Measurements from ENCODE around the gene PCDHGA7. TPM values are rescaled to one million over a fixed set of nuclear protein-coding genes. Genes with fewer than 3 reads are reported as not detected.

PCDHGA7 gene
- total RNA-seq, 1 experiment from 2014 or later: 0.83 TPM

- H3T11ph ChIP-seq (ENCODE audit: low read length): no peak overlapping the region
- no peak overlapping the region for H3K56ac ChIP-seq (ENCODE audit: insufficient read length, low read depth, low read length)
- H2BK120ac ChIP-seq (ENCODE audit: low read depth, low read length, poor library complexity, severe bottlenecking): no peak overlapping the region
- no peak overlapping the region for H3K27ac Mint-ChIP-seq
- H4K20me1 ChIP-seq (ENCODE audit: control insufficient read depth, insufficient read depth, insufficient read length): no peaks in the 10 kb centered on the region
- H3K36me3 Mint-ChIP-seq (ENCODE audit: insufficient read depth in 1 of 3, low read depth in 3 of 3): peaks cover 64 to 97% (median 73%) of the 10 kb centered on the region in 3 experiments
- no peak overlapping the region for H3K27ac ChIP-seq (ENCODE audit: insufficient read length, low read depth, low read length)
- H2BK5ac ChIP-seq (ENCODE audit: insufficient read length, low read length): no peak overlapping the region
- H3K4me2 ChIP-seq (ENCODE audit: insufficient read depth, insufficient read length, low read length): no peak overlapping the region
- no peaks in the 10 kb centered on the region for H3K79me1 ChIP-seq (ENCODE audit: insufficient read depth, low read depth, low read length, poor library complexity, severe bottlenecking)
- peaks cover 4% of the 10 kb centered on the region for H3K23me2 ChIP-seq (ENCODE audit: insufficient read length, low read depth, low read length, poor library complexity, severe bottlenecking)
- H3K9me3 Mint-ChIP-seq: peaks cover 75 to 91% of the 10 kb centered on the region in 2 experiments
- H3K79me2 ChIP-seq (ENCODE audit: insufficient read depth, low read length): no peaks in the 10 kb centered on the region
- H2BK15ac ChIP-seq (ENCODE audit: low read depth, low read length): no peak overlapping the region
- no peak for DNase-seq
- no peaks in the 10 kb centered on the region; the same call in 1 of the 2 replicates for H3K27me3 ChIP-seq (ENCODE audit: insufficient read depth, low read length)
- H3K4me1 ChIP-seq (ENCODE audit: insufficient read depth, low read length): no peaks in the 10 kb centered on the region
- H3K23ac ChIP-seq (ENCODE audit: insufficient read length, low read depth, low read length): no peak overlapping the region
- no peak overlapping the region for H4K91ac ChIP-seq (ENCODE audit: insufficient read length, low read depth, low read length)
- no peak overlapping the region for H3K18ac ChIP-seq (ENCODE audit: insufficient read length, low read depth, low read length)
- no peak overlapping the region for H3K4ac ChIP-seq (ENCODE audit: low read depth, low read length)
- no peak overlapping the region for H2BK12ac ChIP-seq (ENCODE audit: insufficient read length, low read depth, low read length)
- H2AK5ac ChIP-seq (ENCODE audit: insufficient read length, low read length): no peak overlapping the region
- H2AFZ ChIP-seq (ENCODE audit: low read length): no peak overlapping the region
- peaks cover 22% of the 10 kb centered on the region for H3K9me3 ChIP-seq (ENCODE audit: control insufficient read depth, low read depth, low read length)
- H4K8ac ChIP-seq (replicated peaks; ENCODE audit: insufficient read length, low read depth, low read length): no peak overlapping the region
- no peak overlapping the region for H4K5ac ChIP-seq (ENCODE audit: insufficient read length, low read depth, low read length)
- H3K27me3 Mint-ChIP-seq (ENCODE audit: low read depth): peaks cover 16% of the 10 kb centered on the region
- H2BK20ac ChIP-seq (ENCODE audit: low read depth, low read length, poor library complexity, severe bottlenecking): no peak overlapping the region
- no peak overlapping the region for H3K9ac ChIP-seq (ENCODE audit: extremely low read depth, insufficient read length, low read length)
- TF ChIP-seq, protein P1, sequence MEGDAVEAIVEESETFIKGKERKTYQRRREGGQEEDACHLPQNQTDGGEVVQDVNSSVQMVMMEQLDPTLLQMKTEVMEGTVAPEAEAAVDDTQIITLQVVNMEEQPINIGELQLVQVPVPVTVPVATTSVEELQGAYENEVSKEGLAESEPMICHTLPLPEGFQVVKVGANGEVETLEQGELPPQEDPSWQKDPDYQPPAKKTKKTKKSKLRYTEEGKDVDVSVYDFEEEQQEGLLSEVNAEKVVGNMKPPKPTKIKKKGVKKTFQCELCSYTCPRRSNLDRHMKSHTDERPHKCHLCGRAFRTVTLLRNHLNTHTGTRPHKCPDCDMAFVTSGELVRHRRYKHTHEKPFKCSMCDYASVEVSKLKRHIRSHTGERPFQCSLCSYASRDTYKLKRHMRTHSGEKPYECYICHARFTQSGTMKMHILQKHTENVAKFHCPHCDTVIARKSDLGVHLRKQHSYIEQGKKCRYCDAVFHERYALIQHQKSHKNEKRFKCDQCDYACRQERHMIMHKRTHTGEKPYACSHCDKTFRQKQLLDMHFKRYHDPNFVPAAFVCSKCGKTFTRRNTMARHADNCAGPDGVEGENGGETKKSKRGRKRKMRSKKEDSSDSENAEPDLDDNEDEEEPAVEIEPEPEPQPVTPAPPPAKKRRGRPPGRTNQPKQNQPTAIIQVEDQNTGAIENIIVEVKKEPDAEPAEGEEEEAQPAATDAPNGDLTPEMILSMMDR (conservative IDR thresholded peaks at IDR 0.05): no peak
- no CpG with 5 or more reads among the region's 42 CpGs for WGBS (ENCODE audit: extremely low coverage, insufficient read length, low lambda C conversion rate)
- H3K14ac ChIP-seq (ENCODE audit: insufficient read depth, low read length): no peak overlapping the region
- H3K4me1 Mint-ChIP-seq: peaks cover 4% of the 10 kb centered on the region in 2 experiments; a peak in 3 of 4 replicates
- H3K4me3 Mint-ChIP-seq: no peak overlapping the region
These were observed 40.3 kb downstream of the PCDHGA7 start for GRCh38 chr5:141422742-141423291.
